ENCODE data around the gene MIF.

The MIF gene

GRCh38 chr22:23893945-23894709 lies at the start of gene MIF:
Gene MIF, plus strand, starts transcription at chr22:23894383. Its CDS starts 92 bp downstream, at chr22:23894475.
- peak; percentile 90 for TF ChIP-seq CTCF (IDR thresholded peaks at IDR 0.05)

- no peak for TF ChIP-seq CTCF (IDR thresholded peaks at IDR 0.05)
Observed at GRCh38 chr22:23844739-23845202, 49.4 kb upstream of the MIF start.

GRCh38 chr22:23845265-23846080 lies 48.7 kb upstream of the MIF start:
- TF ChIP-seq CTCF (IDR thresholded peaks at IDR 0.05), result no peak

- no peak for TF ChIP-seq CTCF (IDR thresholded peaks at IDR 0.05)
Observed at GRCh38 chr22:23846081-23846469, 48.1 kb upstream of the MIF start.

GRCh38 chr22:23847310-23847920 lies 46.8 kb upstream of the MIF start:
- TF ChIP-seq CTCF (IDR thresholded peaks at IDR 0.05), result no peak

GRCh38 chr22:23847991-23848864 lies 46.0 kb upstream of the MIF start:
- no peak for TF ChIP-seq CTCF (IDR thresholded peaks at IDR 0.05)
